ENCODE data around the gene SLC9B2. TPM values are rescaled to one million over a fixed set of nuclear protein-coding genes. Genes with fewer than 3 reads are reported as not detected.

SLC9B2 gene
- total RNA-seq, 1 donor = 31.2 TPM

- no peak overlapping the region for H3K4me3 ChIP-seq (ENCODE audit: low read depth, low read length)
- TF ChIP-seq CTCF (IDR thresholded peaks at IDR 0.05; ENCODE audit: insufficient read depth, low read length) = no peak
- DNase-seq (ENCODE audit: low read depth) = no peak
These were observed 8.6 kb downstream of the SLC9B2 start for GRCh38 chr4:103067841-103068547.

- DNase-seq (ENCODE audit: low read depth) = no peak
- H3K4me3 ChIP-seq (ENCODE audit: low read depth, low read length) = no peak overlapping the region
- TF ChIP-seq CTCF (IDR thresholded peaks at IDR 0.05; ENCODE audit: insufficient read depth, low read length) = no peak
These were observed 16.0 kb downstream of the SLC9B2 start for GRCh38 chr4:103060453-103061148.

- no peak overlapping the region for H3K4me3 ChIP-seq (ENCODE audit: low read depth, low read length)
- TF ChIP-seq CTCF (IDR thresholded peaks at IDR 0.05; ENCODE audit: insufficient read depth, low read length) = no peak
- no peak for DNase-seq (ENCODE audit: low read depth)
These were observed 22.5 kb downstream of the SLC9B2 start for GRCh38 chr4:103054030-103054429.

- no peak for TF ChIP-seq CTCF (IDR thresholded peaks at IDR 0.05; ENCODE audit: insufficient read depth, low read length)
- no peak for DNase-seq (ENCODE audit: low read depth)
- H3K4me3 ChIP-seq (ENCODE audit: low read depth, low read length) = no peak overlapping the region
These were observed 23.8 kb downstream of the SLC9B2 start for GRCh38 chr4:103052779-103053178.

GRCh38 chr4:103052145-103052544 is 24.4 kb downstream of the SLC9B2 start:
- DNase-seq (ENCODE audit: low read depth) = no peak
- no peak for TF ChIP-seq CTCF (IDR thresholded peaks at IDR 0.05; ENCODE audit: insufficient read depth, low read length)
- H3K4me3 ChIP-seq (ENCODE audit: low read depth, low read length) = no peak overlapping the region

GRCh38 chr4:103050736-103051436 is 25.7 kb downstream of the SLC9B2 start:
- DNase-seq (ENCODE audit: low read depth) = no peak

More at GRCh38 chr4:103050736-103051436, 25.7 kb downstream of the SLC9B2 start:
- TF ChIP-seq CTCF (IDR thresholded peaks at IDR 0.05; ENCODE audit: insufficient read depth, low read length) = no peak
- no peak overlapping the region for H3K4me3 ChIP-seq (ENCODE audit: low read depth, low read length)

Measured in fibroblast of the aortic adventitia (primary cell).